Nucleus accumbens (tissue), 56 donors: ENCODE results near the gene GPC3.
"Not testable (repeated sequence)": the region's sequence is repeated elsewhere in the genome, so short reads cannot be mapped to it uniquely, and the experiment has no call there.

Experiments
- DNase-seq, 56 donors: peaks; one replicate each; lab custom pipeline; 2025; lab: John Stamatoyannopoulos, UW

Gene GPC3

GRCh38 chrX:133999031-133999705 is 13.8 kb upstream of the GPC3 start:
- DNase-seq = no peak

- DNase-seq = no peak
Measured at GRCh38 chrX:133995759-133996158, 10.4 kb upstream of the GPC3 start.

GRCh38 chrX:133994576-133994975 is 9.2 kb upstream of the GPC3 start:
- DNase-seq = no peak

- no peak for DNase-seq
Measured at GRCh38 chrX:133992882-133993281, 7.5 kb upstream of the GPC3 start.

GRCh38 chrX:133991814-133992213 is 6.4 kb upstream of the GPC3 start:
- no peak for DNase-seq

- DNase-seq = not testable (repeated sequence)
Measured at GRCh38 chrX:133991057-133991456, 5.7 kb upstream of the GPC3 start.

GRCh38 chrX:133989993-133990392 is 4.6 kb upstream of the GPC3 start:
- no peak for DNase-seq

GRCh38 chrX:133989490-133989889 is 4.1 kb upstream of the GPC3 start:
- no peak for DNase-seq

- no peak for DNase-seq
Measured at GRCh38 chrX:133988010-133988409, 2.6 kb upstream of the GPC3 start.

- no peak for DNase-seq
Measured at GRCh38 chrX:133987188-133987587, 1.8 kb upstream of the GPC3 start.

- peak in 1 of 56 donors; percentile 0 for DNase-seq
Measured at GRCh38 chrX:133985967-133986683, 731 bp upstream of the GPC3 start.

GRCh38 chrX:133984857-133985163 is 584 bp downstream of the GPC3 start:
- no peak for DNase-seq

- DNase-seq = no peak
Measured at GRCh38 chrX:133983974-133984845, 1.2 kb downstream of the GPC3 start.

GRCh38 chrX:133983256-133983973 is 2.0 kb downstream of the GPC3 start:
- DNase-seq = no peak

- no peak for DNase-seq
Measured at GRCh38 chrX:133981924-133982323, 3.5 kb downstream of the GPC3 start.

- no peak for DNase-seq
Measured at GRCh38 chrX:133980832-133981588, 4.4 kb downstream of the GPC3 start.

- DNase-seq = no peak
Measured at GRCh38 chrX:133980406-133980805, 5.0 kb downstream of the GPC3 start.

- DNase-seq = no peak
Measured at GRCh38 chrX:133979641-133980230, 5.7 kb downstream of the GPC3 start.

- no peak for DNase-seq
Measured at GRCh38 chrX:133973704-133974103, 11.7 kb downstream of the GPC3 start.

- DNase-seq = no peak
Measured at GRCh38 chrX:133972916-133973315, 12.5 kb downstream of the GPC3 start.
